Left hindlimb (tissue), 1 donor: ENCODE measurements around the gene UCHL5.
A peak's percentile ranks its signal among the peaks of the same experiment; 100 is the strongest.
"Not testable (repeated sequence)": the region's sequence is repeated elsewhere in the genome, so short reads cannot be mapped to it uniquely, and the experiment has no call there.

Experiments
- DNase-seq: peaks from one replicate; pipeline ENCODE4 v3.0.0-alpha.2; 2018

The UCHL5 gene

GRCh38 chr1:193062698-193063463 lies 3.7 kb upstream of the UCHL5 start:
- no peak for DNase-seq

DNA sequence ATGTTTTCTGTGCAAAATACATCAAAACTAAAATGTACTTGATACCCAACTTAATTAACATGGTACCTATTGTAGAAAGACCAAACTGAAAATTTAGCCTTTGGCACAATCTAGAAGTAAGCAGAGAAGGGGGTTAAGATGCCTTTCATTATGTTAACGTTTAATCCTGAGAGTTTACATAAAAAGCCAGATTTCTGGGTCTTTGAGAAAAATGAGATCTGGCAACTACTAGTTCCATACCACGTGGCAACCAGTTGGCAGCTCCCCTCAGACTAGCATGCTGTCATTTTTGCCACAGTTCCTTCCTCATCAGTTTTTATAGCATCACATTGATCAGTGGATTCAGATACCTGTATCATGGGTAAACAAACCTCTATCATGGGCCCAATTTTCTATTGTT lies 1.8 kb upstream of the UCHL5 start:
- DNase-seq = no peak

DNA sequence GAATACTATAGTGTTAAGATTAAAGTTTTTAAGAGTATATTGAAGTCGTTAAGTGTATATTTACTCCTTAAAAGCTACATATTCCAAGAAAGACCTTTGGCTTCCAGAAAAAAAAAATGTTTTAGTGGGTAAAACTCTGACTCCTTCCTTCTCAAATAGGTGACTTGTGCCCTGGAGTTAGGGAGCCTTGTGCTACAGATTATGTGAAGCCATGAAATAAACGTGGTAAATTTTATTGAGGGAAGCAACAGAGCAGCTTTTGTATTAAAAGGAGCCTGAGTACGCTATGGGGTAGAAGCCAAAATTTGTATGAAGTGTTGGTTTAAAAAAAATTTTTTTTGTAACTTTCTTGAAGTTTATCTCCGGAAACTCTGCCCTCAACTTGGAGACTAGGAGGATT lies 1.2 kb upstream of the UCHL5 start:
- no peak for DNase-seq

DNA sequence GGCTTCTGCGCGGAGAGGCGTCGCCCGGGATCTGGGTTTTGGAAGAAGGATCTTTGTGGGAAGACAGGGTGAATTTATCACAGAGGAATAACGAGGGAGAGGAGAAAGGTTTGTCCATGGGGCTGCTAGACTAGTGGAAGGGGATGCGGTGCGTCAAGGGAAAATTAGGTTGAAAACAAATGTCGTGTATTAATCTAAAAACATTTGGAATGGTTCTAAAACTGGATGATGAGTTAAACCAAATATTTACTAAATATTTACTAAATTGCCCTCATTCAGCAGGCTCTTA lies 899 bp upstream of the UCHL5 start:
- no peak for DNase-seq

GRCh38 chr1:193058529-193059281 lies 455 bp downstream of the UCHL5 start:
- peak; percentile 35 for DNase-seq

GRCh38 chr1:193054169-193054675 lies 4.9 kb downstream of the UCHL5 start:
- DNase-seq = no peak

- not testable (repeated sequence) for DNase-seq
Observed at GRCh38 chr1:193048913-193049312, 10.2 kb downstream of the UCHL5 start.

- no peak for DNase-seq
Observed at GRCh38 chr1:193042766-193043691, 16.1 kb downstream of the UCHL5 start.

GRCh38 chr1:193040011-193040410 lies 19.1 kb downstream of the UCHL5 start:
- no peak for DNase-seq

GRCh38 chr1:193036337-193037047 lies 22.7 kb downstream of the UCHL5 start:
- DNase-seq = no peak

GRCh38 chr1:193033610-193034009 lies 25.6 kb downstream of the UCHL5 start:
- DNase-seq = no peak

- DNase-seq = not testable (repeated sequence)
Observed at GRCh38 chr1:193032643-193033427, 26.3 kb downstream of the UCHL5 start.

- no peak for DNase-seq
Observed at GRCh38 chr1:193031431-193031830, 27.7 kb downstream of the UCHL5 start.

DNA sequence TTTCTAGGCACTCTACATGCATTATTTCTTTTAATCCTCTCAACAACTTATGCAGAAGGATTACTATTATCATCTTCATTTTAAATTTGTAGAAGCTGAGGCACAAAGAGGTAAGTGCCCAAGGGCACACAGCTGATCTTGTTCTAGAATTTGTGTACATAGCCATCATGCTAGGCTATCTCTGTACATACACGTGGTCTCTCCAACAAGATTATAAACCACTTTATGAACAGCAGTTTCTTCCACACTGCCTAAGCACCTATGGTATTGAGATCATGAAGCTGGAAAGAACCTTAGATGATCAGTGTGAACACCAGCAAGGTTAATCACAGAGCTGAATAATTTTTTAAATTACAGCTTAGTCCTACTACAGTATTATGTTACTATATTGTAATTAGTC lies 28.9 kb downstream of the UCHL5 start:
- DNase-seq = no peak

DNA sequence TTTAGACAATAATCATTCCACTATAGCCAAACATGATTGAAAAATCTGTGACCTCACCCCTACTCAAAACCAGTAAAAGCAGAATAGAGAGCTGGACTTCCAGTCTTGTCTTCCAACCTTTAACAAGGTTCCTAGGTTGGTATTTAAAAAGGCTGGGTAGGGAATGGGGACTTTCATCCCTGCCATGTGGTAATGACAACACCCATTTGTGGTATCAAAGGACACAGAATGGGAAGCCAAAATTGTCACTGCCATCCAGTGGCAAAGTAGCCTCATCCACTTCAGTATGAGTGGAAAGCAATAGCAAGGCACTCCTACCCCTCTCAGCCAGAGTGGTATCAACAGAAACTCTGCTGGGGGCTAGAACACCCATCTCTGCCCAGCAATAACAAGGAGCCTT lies 33.9 kb downstream of the UCHL5 start:
- DNase-seq = no peak

DNA sequence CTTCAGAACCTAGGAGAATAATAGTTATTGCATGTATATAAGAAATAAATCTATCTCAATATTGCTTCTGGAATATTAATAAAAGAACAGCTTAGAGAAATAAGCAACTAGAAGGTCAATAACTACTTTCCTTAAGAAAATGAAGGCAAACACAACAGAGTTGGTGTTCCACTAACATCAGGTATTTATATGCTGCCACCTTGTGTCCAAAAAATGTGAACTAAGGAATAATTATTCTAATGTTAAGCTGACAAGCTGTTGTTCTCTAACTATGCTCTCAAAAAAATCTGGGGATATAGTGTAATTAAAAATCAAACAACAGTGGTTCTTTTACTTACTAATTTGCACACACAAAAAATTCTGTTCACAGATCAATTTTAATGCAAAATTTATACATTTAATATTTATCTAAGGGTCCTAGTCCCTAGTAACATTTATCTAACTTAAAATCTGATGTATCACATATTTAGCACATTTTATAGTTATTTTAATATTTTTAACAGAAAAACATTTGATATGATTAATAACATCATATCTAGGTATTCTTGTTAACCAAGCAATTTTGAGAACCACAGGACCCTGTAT lies 39.6 kb downstream of the UCHL5 start:
- no peak for DNase-seq

DNA sequence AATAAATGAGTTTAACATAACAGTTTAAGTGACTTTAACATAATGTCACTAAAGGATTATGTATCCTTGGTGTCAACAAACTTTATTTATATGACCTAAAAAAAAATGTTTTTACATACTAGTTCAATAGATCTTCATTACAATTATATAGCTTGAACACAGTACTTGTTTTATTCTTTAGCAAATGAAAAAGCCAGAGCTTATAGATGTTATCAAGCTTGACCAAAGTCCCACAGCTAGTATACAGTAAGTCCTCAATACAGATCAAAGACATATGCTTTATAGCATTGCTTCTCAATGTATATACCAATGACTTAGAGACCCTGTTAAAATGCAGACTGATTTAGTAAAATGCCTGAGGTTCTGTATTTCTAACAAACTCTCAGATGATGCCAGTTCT lies 42.4 kb downstream of the UCHL5 start:
- no peak for DNase-seq

DNA sequence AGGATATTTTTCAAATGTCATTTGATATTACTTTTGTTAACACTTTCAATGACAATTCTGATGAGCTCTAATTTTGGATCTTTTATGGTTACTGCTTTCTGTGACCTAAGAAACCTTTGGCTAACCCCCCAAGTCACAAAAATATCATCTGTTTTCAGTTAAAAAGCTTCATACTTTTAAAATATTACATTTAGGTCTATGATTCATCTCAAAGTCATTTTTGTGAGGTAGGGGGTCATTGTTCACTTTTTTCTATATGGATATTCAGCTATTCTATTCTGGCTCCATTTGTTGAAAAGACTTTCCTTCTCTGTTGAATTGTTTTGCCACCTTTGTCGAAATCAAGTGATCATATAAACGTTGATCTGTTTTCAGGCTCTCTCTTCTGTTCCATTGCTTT lies 44.8 kb downstream of the UCHL5 start:
- no peak for DNase-seq

DNA sequence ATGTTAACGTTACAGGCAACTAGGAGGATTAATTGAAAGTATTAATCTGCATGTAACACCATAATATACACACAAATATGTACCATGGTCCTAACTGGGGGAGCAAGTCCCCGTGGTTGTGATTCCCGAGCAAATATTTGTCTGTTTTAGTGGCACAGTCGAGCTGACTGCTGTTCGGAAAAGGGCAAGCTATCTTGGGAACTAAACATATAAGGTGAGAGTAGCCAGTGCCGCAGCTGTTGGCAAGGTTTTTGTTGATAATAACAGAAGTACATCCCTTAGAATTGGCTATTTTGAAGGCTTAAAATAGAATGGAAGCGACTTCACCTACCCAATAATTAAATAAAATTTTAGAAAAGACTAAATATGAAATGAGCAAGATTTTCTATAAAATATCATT lies 45.5 kb downstream of the UCHL5 start:
- DNase-seq = no peak

DNA sequence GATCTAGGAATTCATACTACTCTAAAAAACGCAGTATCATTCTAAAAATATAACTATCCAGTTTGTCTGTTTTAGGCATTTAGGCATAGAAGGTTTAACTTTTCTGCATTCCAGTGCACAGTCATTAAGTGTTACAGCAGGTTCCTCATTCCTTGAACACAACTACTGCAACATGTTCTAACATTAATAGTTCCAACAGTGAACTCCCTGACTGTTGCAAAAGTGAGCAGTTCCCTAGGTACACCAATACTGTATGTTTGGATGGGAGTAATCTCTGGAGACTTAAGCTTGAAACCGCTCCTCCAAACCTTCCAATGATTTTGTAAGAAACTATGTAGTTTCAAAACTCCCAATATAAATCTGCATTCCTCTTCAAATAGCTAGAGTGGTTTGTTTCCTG lies 46.2 kb downstream of the UCHL5 start:
- DNase-seq = no peak

DNA sequence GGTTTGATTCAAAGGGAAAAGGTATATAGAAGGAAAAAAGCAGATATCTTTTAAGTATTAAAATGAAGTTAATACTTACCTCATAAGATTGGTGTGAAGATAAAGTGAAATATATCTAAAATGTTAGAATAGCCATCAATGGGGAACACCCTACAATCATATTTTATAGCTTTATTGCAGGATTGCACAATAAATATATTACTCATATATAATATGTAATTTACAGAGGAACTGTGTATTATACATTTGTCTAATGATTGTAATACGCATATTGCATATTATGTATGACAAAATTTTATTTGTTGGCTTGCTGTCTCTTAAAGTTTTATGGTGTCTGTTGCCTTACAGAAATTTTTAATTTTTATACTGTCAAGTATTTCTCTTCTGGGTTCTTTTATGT lies 47.8 kb downstream of the UCHL5 start:
- no peak for DNase-seq
